RCC 7860 (cell line): ENCODE measurements around the gene PRAMEF20.

ENCODE experiments used
- DNase-seq: peaks from one replicate; pipeline ENCODE4 v3.0.0-alpha.2; 2015; ENCODE audit warnings: low spot score
- FAIRE-seq: peaks from 2 replicates; lab custom pipeline; 2012; peaks lifted over from hg19 to GRCh38; lab: Jason Lieb, UNC

The PRAMEF20 gene

GRCh38 chr1:13461977-13462376, 51.7 kb downstream of the PRAMEF20 start:
- DNase-seq (no peak), FAIRE-seq (no peak)

- FAIRE-seq = no peak
- DNase-seq = no peak
Measured at GRCh38 chr1:13462682-13463081, 52.4 kb downstream of the PRAMEF20 start.

GRCh38 chr1:13465515-13465914, 55.3 kb downstream of the PRAMEF20 start:
- no peak for DNase-seq
- FAIRE-seq = no peak

GRCh38 chr1:13469343-13469742, 59.1 kb downstream of the PRAMEF20 start:
- no peak for DNase-seq
- FAIRE-seq = no peak
